ENCODE data around the gene GABBR2. TPM values are rescaled to one million over a fixed set of nuclear protein-coding genes. Genes with fewer than 3 reads are reported as not detected.

The GABBR2 gene
- total RNA-seq, 4 donors from 2014 or later = 2.4 to 13.6 (median 10.0) TPM

DNA sequence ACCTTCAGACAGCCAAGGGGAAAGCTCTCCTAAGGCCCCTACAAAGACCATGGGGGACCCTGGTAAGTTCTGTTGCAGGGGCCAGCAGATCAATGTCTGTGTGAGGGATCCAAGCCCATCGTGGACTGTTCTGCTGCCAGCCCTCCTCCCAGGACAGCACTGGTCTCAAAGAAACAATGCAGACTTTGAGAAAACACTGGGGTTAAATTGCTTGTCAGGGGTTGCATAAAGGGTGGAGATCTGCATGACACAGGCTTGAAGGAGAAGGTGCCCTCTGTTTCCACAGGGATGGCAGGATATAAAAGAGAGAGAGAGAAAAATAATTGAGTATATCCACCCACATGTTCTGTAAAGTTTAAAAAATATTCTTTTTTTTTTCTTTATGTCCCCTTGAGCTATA, 295.7 kb downstream of the GABBR2 start:
- H3K36me3 ChIP-seq = no peaks in the 10 kb centered on the region
- no peaks in the 10 kb centered on the region for H3K27me3 ChIP-seq
- H3K4me1 ChIP-seq = no peaks in the 10 kb centered on the region
- H3K4me3 ChIP-seq (replicated peaks in 1 of 3) = no peak overlapping the region
- TF ChIP-seq CTCF (IDR thresholded peaks at IDR 0.05) (no peak), POLR2A (IDR thresholded peaks at IDR 0.05) (no peak)
- intact Hi-C loops (cut with DNase I) = no loop called here
- 73 to 91% methylated on average over 1 of the region's 1 CpG for WGBS, 2 donors
- DNase-seq = no peak
- no peak overlapping the region for H3K27ac ChIP-seq
- no peaks in the 10 kb centered on the region for H3K9me3 ChIP-seq

DNA sequence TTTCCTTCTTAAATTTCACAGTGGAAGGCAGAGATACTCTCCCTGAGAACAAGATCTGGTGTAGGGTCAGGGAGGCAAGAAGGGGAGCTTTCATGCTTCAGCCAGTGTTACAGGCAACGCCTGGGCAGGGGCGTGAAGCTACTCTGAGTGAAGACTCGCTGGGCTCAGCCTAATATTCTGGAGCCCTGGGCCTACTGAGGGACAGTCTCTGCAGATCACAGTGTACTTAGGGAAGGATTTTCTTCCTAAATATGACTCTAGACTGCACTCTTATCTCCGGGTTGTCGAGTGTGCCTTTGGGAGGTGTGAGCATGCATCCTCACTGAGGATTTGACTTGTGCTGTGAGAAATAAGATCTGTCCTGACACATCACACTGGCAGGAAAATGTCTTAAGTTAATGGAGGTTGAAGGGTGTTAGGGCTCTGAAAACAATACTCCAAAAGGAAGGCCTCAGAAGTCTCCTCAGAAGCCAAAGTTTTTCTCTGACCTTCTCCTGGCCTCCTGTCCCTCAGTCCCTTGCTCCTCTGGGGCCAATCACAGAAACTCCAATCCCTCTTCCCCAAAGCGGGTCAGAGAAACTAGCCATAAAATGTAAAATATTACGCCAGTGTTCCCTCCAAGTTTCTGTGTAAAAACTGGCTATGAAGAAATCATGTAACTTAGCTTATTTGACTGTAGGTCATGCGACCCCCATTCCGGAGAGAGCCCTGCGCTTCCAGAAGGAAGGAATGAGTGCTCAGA, 296.5 kb downstream of the GABBR2 start:
- Histone ChIP-seq H3K4me3 (replicated peaks in 1 of 3) (no peak overlapping the region), H3K27ac (no peak overlapping the region), H3K9me3 (no peaks in the 10 kb centered on the region), H3K36me3 (no peaks in the 10 kb centered on the region), H3K4me1 (no peaks in the 10 kb centered on the region), H3K27me3 (no peaks in the 10 kb centered on the region)
- DNase-seq = no peak
- TF ChIP-seq POLR2A (IDR thresholded peaks at IDR 0.05) (no peak), CTCF (IDR thresholded peaks at IDR 0.05) (no peak)
- intact Hi-C loops (cut with DNase I) = no loop called here
- 80 to 85% methylated on average over 10 of the region's 10 CpGs for whole genome bisulfite sequencing, 2 donors

DNA sequence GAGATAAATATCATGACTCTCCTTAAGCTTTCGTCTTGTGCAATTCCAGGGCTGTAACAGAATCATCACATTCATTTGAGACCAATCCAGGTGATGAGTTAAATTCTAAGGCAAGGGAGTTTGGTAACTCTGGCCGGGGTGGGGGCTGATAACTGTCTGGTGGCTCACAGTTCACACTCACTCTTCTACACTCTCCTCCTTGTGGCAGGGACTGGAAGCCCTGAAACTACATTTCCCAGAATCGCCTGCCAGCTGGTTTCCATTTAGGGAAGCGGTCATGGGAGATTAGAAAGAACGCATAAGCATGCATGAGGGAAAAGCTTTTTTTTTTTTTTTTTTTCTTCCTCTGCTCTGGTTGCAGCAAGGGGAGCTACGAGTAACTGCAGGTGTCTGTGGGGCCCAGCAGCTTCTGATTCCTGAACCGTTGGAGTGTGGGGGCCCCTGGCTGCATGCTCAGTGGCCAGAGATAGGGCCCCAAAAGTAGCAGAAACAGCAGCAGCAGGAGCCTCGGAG, 298.5 kb downstream of the GABBR2 start:
- intact Hi-C loops (cut with DNase I) = no loop called here
- Histone ChIP-seq H3K36me3 (no peaks in the 10 kb centered on the region), H3K4me3 (replicated peaks in 1 of 3) (no peak overlapping the region), H3K27ac (no peak overlapping the region), H3K9me3 (no peaks in the 10 kb centered on the region), H3K27me3 (no peaks in the 10 kb centered on the region), H3K4me1 (no peaks in the 10 kb centered on the region)
- WGBS, 2 donors = 42 to 44% methylated on average over 8 of the region's 8 CpGs
- TF ChIP-seq CTCF (IDR thresholded peaks at IDR 0.05) = peak in 4 of 6 experiments; percentile 3 to 29 (median 14)
- TF ChIP-seq POLR2A (IDR thresholded peaks at IDR 0.05) = no peak
- peak; percentile 17 to 29 for DNase-seq

GRCh38 chr9:98409719-98410118, 299.0 kb downstream of the GABBR2 start:
- no peaks in the 10 kb centered on the region for H3K9me3 ChIP-seq
- no peaks in the 10 kb centered on the region for H3K36me3 ChIP-seq
- H3K27me3 ChIP-seq = no peaks in the 10 kb centered on the region
- H3K4me1 ChIP-seq = no peaks in the 10 kb centered on the region
- TF ChIP-seq POLR2A (IDR thresholded peaks at IDR 0.05) = no peak
- TF ChIP-seq CTCF (IDR thresholded peaks at IDR 0.05) = no peak
- no peak overlapping the region for H3K4me3 ChIP-seq (replicated peaks in 1 of 3)
- WGBS, 2 donors = 68 to 85% methylated on average over 6 of the region's 6 CpGs
- intact Hi-C loops (cut with DNase I) = no loop called here
- H3K27ac ChIP-seq = no peak overlapping the region
- no peak for DNase-seq

GRCh38 chr9:98406469-98406868, 302.3 kb downstream of the GABBR2 start:
- Histone ChIP-seq H3K4me1 (no peaks in the 10 kb centered on the region), H3K9me3 (no peaks in the 10 kb centered on the region), H3K4me3 (replicated peaks in 1 of 3) (no peak overlapping the region), H3K27ac (no peak overlapping the region), H3K27me3 (no peaks in the 10 kb centered on the region), H3K36me3 (no peaks in the 10 kb centered on the region)
- intact Hi-C loops (cut with DNase I) = no loop called here
- WGBS, 2 donors = 74 to 76% methylated on average over 6 of the region's 6 CpGs
- no peak for DNase-seq
- TF ChIP-seq POLR2A (IDR thresholded peaks at IDR 0.05) = no peak
- no peak for TF ChIP-seq CTCF (IDR thresholded peaks at IDR 0.05)
